Uterus (tissue), 2 donors: ENCODE data around the gene UBE2D3.

Experiments used
- CTCF ChIP-seq, 4 experiments: fragments of 200-600 bp in 2 of 4; fragments of 450-650 bp in 2 of 4; sonication (generic) in 2 of 4; IDR thresholded peaks; one replicate each; pipeline ENCODE4 v1.5.1; 2016 to 2019; ENCODE audit warnings: antibody characterized with exemption in 4 of 4, mild to moderate bottlenecking in 2 of 4, moderate library complexity in 1 of 4
- POLR2A ChIP-seq, 2 donors: fragments of 450-650 bp; IDR thresholded peaks; one replicate each; pipeline ENCODE4 v1.6.1; 2016; ENCODE audit warnings: antibody characterized with exemption in 2 of 2, mild to moderate bottlenecking in 1 of 2, moderate library complexity in 1 of 2

GRCh38 chr4:102836596-102836995, 9.2 kb upstream of the UBE2D3 start:
- TF ChIP-seq POLR2A (IDR thresholded peaks at IDR 0.05), result no peak
- TF ChIP-seq CTCF (IDR thresholded peaks at IDR 0.05), result no peak
